ENCODE measurements around the gene HPCAL1. TPM values are rescaled to one million over a fixed set of nuclear protein-coding genes. Genes with fewer than 3 reads are reported as not detected.

Gene HPCAL1
- total RNA-seq, 1 experiment from 2014 or later = 35.1 TPM

GRCh38 chr2:10430886-10431622 lies 128.3 kb downstream of the HPCAL1 start:
- intact Hi-C loops (cut with micrococcal nuclease; ENCODE audit: unreplicated experiment) = no loop called here
- Mint-ChIP-seq H3K4me3 (ENCODE audit: low read depth, unreplicated experiment) (no peak overlapping the region), H3K9me3 (ENCODE audit: low read depth, unreplicated experiment) (no peaks in the 10 kb centered on the region), H3K27ac (ENCODE audit: unreplicated experiment) (no peak overlapping the region), H3K4me1 (ENCODE audit: low read depth, unreplicated experiment) (peaks cover 18% of the 10 kb centered on the region), H3K27me3 (ENCODE audit: unreplicated experiment) (no peaks in the 10 kb centered on the region), H3K36me3 (ENCODE audit: insufficient read depth, unreplicated experiment) (peaks cover 12% of the 10 kb centered on the region)
- DNase-seq = no peak
- no peak for TF ChIP-seq CTCF (IDR thresholded peaks at IDR 0.05; ENCODE audit: unreplicated experiment)
- no TSS peak for BruUV-seq (replicated peaks)
- CTCF ChIA-PET = interaction anchor here (0.6 to 1.7 kb wide), 3 partner anchors 14 to 270 kb away, joined by 3 to 7 read pairs (median 3); no protein-coding TSS in a partner anchor

- Mint-ChIP-seq H3K4me3 (ENCODE audit: low read depth, unreplicated experiment) (peak overlapping the region; percentile 70), H3K36me3 (ENCODE audit: insufficient read depth, unreplicated experiment) (peaks cover 8% of the 10 kb centered on the region), H3K27ac (ENCODE audit: unreplicated experiment) (peak overlapping the region; percentile 45), H3K27me3 (ENCODE audit: unreplicated experiment) (no peaks in the 10 kb centered on the region), H3K9me3 (ENCODE audit: low read depth, unreplicated experiment) (no peaks in the 10 kb centered on the region), H3K4me1 (ENCODE audit: low read depth, unreplicated experiment) (peaks cover 18% of the 10 kb centered on the region)
- intact Hi-C loops (cut with micrococcal nuclease; ENCODE audit: unreplicated experiment) = no loop called here
- BruUV-seq (replicated peaks) = no TSS peak
- no peak for DNase-seq
- CTCF ChIA-PET = interaction anchor here (1.7 kb wide), 1 partner anchor 23 kb away, joined by 7 read pairs; no protein-coding TSS in a partner anchor
- TF ChIP-seq CTCF (IDR thresholded peaks at IDR 0.05; ENCODE audit: unreplicated experiment) = no peak
Observed at GRCh38 chr2:10431797-10432196, 129.1 kb downstream of the HPCAL1 start.

GRCh38 chr2:10432311-10433181 lies 129.8 kb downstream of the HPCAL1 start:
- Mint-ChIP-seq H3K27ac (ENCODE audit: unreplicated experiment) (peak overlapping the region; percentile 45), H3K4me1 (ENCODE audit: low read depth, unreplicated experiment) (peaks cover 18% of the 10 kb centered on the region), H3K27me3 (ENCODE audit: unreplicated experiment) (no peaks in the 10 kb centered on the region), H3K4me3 (ENCODE audit: low read depth, unreplicated experiment) (peak overlapping the region; percentile 70), H3K36me3 (ENCODE audit: insufficient read depth, unreplicated experiment) (peaks cover 5% of the 10 kb centered on the region), H3K9me3 (ENCODE audit: low read depth, unreplicated experiment) (no peaks in the 10 kb centered on the region)
- CTCF ChIA-PET = interaction anchor here (1.7 kb wide), 1 partner anchor 23 kb away, joined by 7 read pairs; no protein-coding TSS in a partner anchor
- DNase-seq = no peak
- no peak for TF ChIP-seq CTCF (IDR thresholded peaks at IDR 0.05; ENCODE audit: unreplicated experiment)
- no TSS peak for BruUV-seq (replicated peaks)
- intact Hi-C loops (cut with micrococcal nuclease; ENCODE audit: unreplicated experiment) = no loop called here

GRCh38 chr2:10433264-10433946 lies 130.7 kb downstream of the HPCAL1 start:
- peaks cover 5% of the 10 kb centered on the region for H3K36me3 Mint-ChIP-seq (ENCODE audit: insufficient read depth, unreplicated experiment)
- CTCF ChIA-PET = interaction anchor here (1.0 to 3.1 kb wide), 3 partner anchors 20 to 361 kb away, joined by 4 to 30 read pairs (median 8); no protein-coding TSS in a partner anchor
- intact Hi-C loops (cut with micrococcal nuclease; ENCODE audit: unreplicated experiment) = no loop called here
- DNase-seq = no peak
- H3K4me1 Mint-ChIP-seq (ENCODE audit: low read depth, unreplicated experiment) = peaks cover 18% of the 10 kb centered on the region
- H3K27me3 Mint-ChIP-seq (ENCODE audit: unreplicated experiment) = no peaks in the 10 kb centered on the region
- peak overlapping the region; percentile 1 for H3K27ac Mint-ChIP-seq (ENCODE audit: unreplicated experiment)
- H3K9me3 Mint-ChIP-seq (ENCODE audit: low read depth, unreplicated experiment) = no peaks in the 10 kb centered on the region
- no peak overlapping the region for H3K4me3 Mint-ChIP-seq (ENCODE audit: low read depth, unreplicated experiment)
- no peak for TF ChIP-seq CTCF (IDR thresholded peaks at IDR 0.05; ENCODE audit: unreplicated experiment)
- BruUV-seq (replicated peaks) = no TSS peak
